NCI-H1048 (cell line): ENCODE data around the gene MTX1.
"Not testable (repeated sequence)": the region's sequence is repeated elsewhere in the genome, so short reads cannot be mapped to it uniquely, and the experiment has no call there.

Experiments used
- DNase-seq: peaks from one replicate; lab custom pipeline; 2025; lab: John Stamatoyannopoulos, UW

Gene MTX1

DNA sequence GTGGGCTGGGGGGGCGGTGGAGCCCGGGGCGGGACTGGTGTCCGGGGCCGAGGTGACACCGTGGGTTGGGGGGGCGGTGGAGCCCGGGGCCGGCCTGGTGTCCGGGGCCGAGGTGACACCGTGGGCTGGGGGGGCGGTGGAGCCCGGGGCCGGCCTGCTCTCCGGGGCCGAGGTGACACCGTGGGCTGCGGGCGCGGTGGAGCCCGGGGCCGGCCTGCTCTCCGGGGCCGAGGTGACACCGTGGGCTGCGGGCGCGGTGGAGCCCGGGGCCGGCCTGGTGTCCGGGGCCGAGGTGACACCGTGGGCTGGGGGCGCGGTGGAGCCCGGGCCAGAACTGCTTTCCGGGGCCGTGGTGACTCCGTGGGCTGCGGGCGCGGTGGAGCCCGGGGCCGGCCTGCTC lies 18.6 kb upstream of the MTX1 start:
- DNase-seq = not testable (repeated sequence)

GRCh38 chr1:155191904-155192303 lies 16.6 kb upstream of the MTX1 start:
- DNase-seq = no peak

GRCh38 chr1:155192346-155193274 lies 15.9 kb upstream of the MTX1 start:
- no peak for DNase-seq

- DNase-seq = peak; percentile 26
Measured at GRCh38 chr1:155193275-155193990, 15.1 kb upstream of the MTX1 start.

DNA sequence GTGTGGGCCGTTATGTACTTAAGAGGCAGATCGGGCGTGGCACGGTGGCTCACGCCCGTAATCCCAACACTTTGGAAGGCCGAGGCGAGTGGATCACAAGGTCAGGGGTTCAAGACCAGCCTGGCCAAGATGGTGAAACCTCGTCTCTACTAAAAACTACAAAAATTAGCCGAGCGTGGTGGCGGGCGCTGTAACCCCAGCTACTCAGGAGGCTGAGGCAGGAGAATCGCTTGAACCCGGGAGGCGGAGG lies 14.6 kb upstream of the MTX1 start:
- not testable (repeated sequence) for DNase-seq

DNA sequence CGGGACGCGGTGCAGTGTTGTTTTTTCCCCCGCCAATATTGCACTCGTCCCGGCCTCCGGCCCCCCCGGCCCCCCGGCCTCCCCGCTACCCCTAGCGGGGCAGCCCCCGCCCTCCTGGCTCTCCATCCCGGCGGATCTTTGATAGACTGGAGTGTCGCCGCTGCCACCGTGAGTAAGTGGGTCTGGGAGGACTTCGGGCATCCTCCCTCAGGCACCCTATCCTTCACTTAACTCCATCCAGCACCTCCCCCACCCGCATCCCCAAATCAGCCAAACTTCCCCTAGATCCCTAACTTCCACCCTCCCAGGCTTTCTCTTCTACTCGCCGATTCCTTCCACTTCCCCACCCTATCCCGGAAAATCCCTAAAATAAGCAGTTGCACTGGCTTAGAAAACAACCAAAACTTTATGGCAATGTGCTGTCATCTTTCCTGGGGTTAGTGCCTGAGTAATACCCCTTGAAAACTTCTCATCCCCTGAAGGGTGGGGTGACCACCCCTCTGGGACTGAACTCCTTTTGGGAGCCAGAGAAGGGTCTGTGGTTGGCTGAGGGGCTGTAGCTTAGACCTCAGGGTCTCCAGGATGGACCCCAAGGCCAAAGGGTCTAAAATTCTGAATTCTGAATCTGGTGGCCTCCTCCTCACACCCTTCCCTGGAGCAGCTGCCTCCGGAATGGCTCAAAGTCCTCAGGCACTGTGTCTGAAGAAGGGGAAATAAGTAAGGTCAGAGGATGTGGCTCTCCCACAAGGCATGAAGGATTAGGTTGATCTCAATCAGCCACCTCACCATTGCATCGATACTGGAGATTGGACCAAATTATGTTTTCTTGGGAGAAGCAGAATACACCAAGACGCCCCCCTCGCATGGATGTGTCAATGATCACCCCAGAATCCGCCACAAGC lies 13.0 kb upstream of the MTX1 start:
- no peak for DNase-seq

- DNase-seq = no peak
Measured at GRCh38 chr1:155196103-155196892, 12.2 kb upstream of the MTX1 start.

GRCh38 chr1:155196893-155197638 lies 11.4 kb upstream of the MTX1 start:
- no peak for DNase-seq

DNA sequence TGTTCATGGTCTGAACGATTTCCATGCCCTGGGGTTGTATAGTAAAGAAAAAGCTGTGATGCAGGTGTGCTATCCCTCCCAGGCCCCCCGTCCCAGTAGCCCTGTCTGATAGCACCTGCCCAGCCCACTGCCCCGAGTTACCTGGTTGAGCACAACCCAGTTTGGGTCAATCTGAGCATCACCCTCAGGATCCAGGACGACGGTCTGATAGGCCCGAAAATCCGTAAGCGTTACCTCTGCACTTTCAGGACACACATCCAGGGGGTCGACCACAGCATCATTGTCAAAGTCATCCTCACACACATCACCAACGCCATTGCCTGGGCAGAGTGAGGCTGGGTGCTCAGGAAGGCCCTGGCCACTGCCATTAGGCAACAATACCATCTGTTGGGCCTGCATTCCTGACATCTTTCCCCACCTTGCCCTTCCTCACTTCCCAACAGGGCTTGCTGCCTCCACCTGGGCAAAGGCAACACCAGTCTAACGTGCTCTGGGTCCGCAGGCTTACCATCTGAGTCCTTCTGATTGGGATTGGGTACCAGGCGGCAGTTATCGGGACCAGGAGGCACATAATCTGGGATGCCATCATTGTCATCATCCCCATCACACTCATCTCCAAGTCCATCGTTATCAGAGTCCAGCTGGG lies 10.5 kb upstream of the MTX1 start:
- no peak for DNase-seq

DNA sequence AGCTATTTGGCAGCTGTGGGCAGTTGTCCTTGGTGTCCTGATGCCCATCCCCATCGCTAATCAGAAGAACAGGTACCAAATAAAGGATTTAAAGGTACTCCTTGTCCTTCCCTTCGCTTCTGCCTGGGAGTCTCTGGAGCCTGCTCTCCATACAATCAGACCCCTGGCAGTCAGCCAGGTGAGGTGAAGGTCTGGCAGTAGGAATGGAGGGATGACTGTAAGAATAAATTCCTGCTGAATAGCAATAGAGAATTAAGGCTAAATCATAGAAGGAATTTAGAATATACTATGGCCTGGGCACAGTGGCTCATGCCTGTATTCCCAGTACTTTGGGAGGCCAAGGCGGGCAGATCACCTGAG lies 10.0 kb upstream of the MTX1 start:
- no peak for DNase-seq

- DNase-seq = no peak
Measured at GRCh38 chr1:155199792-155200191, 8.7 kb upstream of the MTX1 start.

DNA sequence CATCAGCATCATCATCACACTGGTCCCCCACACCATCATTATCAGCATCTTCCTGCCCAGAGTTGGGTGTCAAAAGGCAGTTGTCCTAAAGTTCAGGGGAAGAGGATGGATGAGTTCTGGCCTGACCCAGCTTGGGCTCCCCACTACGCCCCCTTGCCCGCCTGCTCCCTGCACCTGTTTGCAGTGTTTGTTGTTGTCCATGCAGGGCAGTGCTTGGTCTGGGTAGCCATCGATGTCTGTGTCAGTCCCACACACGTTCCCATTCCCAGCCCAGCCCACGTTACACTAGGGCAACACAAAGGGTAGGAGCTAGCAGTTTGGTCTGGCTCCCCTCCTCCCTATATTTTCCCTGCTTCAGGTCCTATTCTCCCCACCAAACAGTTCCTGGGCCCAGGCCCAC lies 7.6 kb upstream of the MTX1 start:
- DNase-seq = no peak

DNA sequence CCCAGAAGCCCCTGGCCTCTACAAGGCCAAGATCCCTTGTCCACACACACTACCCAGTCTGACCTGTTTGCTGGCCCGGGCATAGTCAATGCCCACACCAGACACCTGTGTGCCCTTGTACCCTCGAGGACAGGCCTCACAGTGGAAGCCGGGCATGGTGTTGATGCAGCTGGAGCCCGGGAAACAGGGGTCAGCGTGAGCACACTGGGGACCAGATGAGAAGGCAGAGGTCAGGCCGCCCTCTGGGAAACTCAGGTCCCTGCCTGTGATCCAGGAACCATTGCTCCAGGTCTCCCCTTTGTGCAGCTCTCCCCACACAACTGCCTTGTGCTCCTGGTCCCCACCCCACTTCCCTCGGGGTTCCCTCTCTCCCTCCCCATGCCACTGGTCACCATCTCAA lies 6.3 kb upstream of the MTX1 start:
- DNase-seq = no peak

DNA sequence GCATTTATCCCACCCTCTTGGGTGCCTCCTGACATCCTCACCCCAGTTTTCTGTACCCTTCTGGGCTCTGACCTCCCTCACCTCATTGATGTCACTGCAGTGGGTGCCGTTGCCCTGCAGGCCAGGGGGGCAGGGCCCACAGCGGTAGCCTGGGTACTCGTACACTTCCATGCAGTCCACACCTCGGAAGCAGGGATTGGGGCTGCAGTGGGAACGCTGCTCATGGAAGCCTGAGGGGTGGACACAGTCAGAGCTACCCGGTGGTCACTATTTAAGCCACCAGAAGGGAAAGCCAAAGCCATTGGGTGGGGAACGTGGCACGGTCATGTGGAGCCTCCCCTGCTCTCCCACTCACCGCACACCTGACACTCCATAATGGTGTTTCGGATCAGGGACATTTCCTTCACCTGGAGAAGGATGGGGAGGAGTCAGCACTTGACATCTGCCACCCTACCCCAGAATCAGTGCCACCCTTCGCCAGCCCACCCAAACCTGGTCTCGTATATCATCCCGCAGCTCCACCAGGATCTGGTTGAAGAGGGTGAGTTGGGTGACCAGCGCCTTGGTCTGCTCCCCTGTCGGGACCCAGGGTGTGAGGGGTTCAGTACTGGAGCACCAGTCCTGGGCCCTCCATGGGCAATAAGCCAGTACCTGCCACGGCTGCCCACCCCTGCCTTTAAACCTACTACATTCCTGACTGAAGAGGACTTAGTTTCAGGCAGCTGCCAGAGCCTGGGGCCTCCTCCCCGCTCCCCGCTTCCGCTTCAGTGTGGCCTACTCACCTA lies 5.6 kb upstream of the MTX1 start:
- DNase-seq = no peak

- no peak for DNase-seq
Measured at GRCh38 chr1:155205035-155205434, 3.5 kb upstream of the MTX1 start.

- DNase-seq = no peak
Measured at GRCh38 chr1:155205969-155206593, 2.4 kb upstream of the MTX1 start.

- DNase-seq = peak; percentile 75
Measured at GRCh38 chr1:155206891-155207805, 1.3 kb upstream of the MTX1 start.
